ENCODE measurements around the gene GBF1.
A peak's percentile ranks its signal among the peaks of the same experiment; 100 is the strongest.
"Not testable (repeated sequence)": the region's sequence is repeated elsewhere in the genome, so short reads cannot be mapped to it uniquely, and the experiment has no call there.

The GBF1 gene

GRCh38 chr10:102241032-102241443 lies 4.3 kb upstream of the GBF1 start:
- TF ChIP-seq CTCF (IDR thresholded peaks at IDR 0.05; ENCODE audit: low read depth, low read length) = no peak
- peak overlapping the region; percentile 73 to 74 for H3K4me3 ChIP-seq (replicated peaks in 1 of 2; ENCODE audit: low read depth in 2 of 2, low read length in 2 of 2)
- DNase-seq (ENCODE audit: low read depth in 2 of 2) = peak in 1 of 2 donors; percentile 16

GRCh38 chr10:102241444-102242117 lies 3.8 kb upstream of the GBF1 start, which contains the start of gene PITX3:
Gene PITX3 (minus strand): TSS chr10:102241512. CDS start chr10:102232080, 9,432 bp downstream.
- no peak for TF ChIP-seq CTCF (IDR thresholded peaks at IDR 0.05; ENCODE audit: low read depth, low read length)
- H3K4me3 ChIP-seq (replicated peaks in 1 of 2; ENCODE audit: low read depth in 2 of 2, low read length in 2 of 2) = peak within 1 kb of the TSS; percentile 73 to 74
- DNase-seq (ENCODE audit: low read depth in 2 of 2) = peak; percentile 92 to 95

GRCh38 chr10:102242118-102242485 lies 3.2 kb upstream of the GBF1 start:
- no peak for TF ChIP-seq CTCF (IDR thresholded peaks at IDR 0.05; ENCODE audit: low read depth, low read length)
- H3K4me3 ChIP-seq (replicated peaks in 1 of 2; ENCODE audit: low read depth in 2 of 2, low read length in 2 of 2) = peak overlapping the region; percentile 73 to 74
- no peak for DNase-seq (ENCODE audit: low read depth in 2 of 2)

GRCh38 chr10:102243309-102243708 lies 2.0 kb upstream of the GBF1 start:
- peak; percentile 78 to 91 for DNase-seq (ENCODE audit: low read depth in 2 of 2)
- TF ChIP-seq CTCF (IDR thresholded peaks at IDR 0.05; ENCODE audit: low read depth, low read length) = no peak
- H3K4me3 ChIP-seq (replicated peaks in 1 of 2; ENCODE audit: low read depth in 2 of 2, low read length in 2 of 2) = no peak overlapping the region

- peak overlapping the region; percentile 95 to 100 for H3K4me3 ChIP-seq (replicated peaks in 1 of 2; ENCODE audit: low read depth in 2 of 2, low read length in 2 of 2)
- TF ChIP-seq CTCF (IDR thresholded peaks at IDR 0.05; ENCODE audit: low read depth, low read length) = no peak
- DNase-seq (ENCODE audit: low read depth in 2 of 2) = no peak
Observed at GRCh38 chr10:102245932-102246251, 560 bp downstream of the GBF1 start.

- peak overlapping the region; percentile 95 to 100 for H3K4me3 ChIP-seq (replicated peaks in 1 of 2; ENCODE audit: low read depth in 2 of 2, low read length in 2 of 2)
- DNase-seq (ENCODE audit: low read depth in 2 of 2) = peak; percentile 40 to 44
- no peak for TF ChIP-seq CTCF (IDR thresholded peaks at IDR 0.05; ENCODE audit: low read depth, low read length)
Observed at GRCh38 chr10:102246261-102246660, 929 bp downstream of the GBF1 start.

- peak in 1 of 2 donors; percentile 43 for DNase-seq (ENCODE audit: low read depth in 2 of 2)
- no peak for TF ChIP-seq CTCF (IDR thresholded peaks at IDR 0.05; ENCODE audit: low read depth, low read length)
- no peak overlapping the region for H3K4me3 ChIP-seq (replicated peaks in 1 of 2; ENCODE audit: low read depth in 2 of 2, low read length in 2 of 2)
Observed at GRCh38 chr10:102247734-102248133, 2.4 kb downstream of the GBF1 start.

- DNase-seq (ENCODE audit: low read depth in 2 of 2) = peak in 1 of 2 donors; percentile 64
- not testable (repeated sequence) for H3K4me3 ChIP-seq (replicated peaks in 1 of 2; ENCODE audit: low read depth in 2 of 2, low read length in 2 of 2)
Observed at GRCh38 chr10:102252508-102252907, 7.2 kb downstream of the GBF1 start.
